Activated naive CD8-positive, alpha-beta T cell (primary cell): ENCODE results near the gene BBS9.

Experiments used
- H3K27ac Mint-ChIP-seq: one replicate; pipeline ENCODE4 v1.8.0; 2021; ENCODE audit warnings: mixed read lengths
- H3K27me3 Mint-ChIP-seq: one replicate; pipeline ENCODE4 v1.8.0; 2021; ENCODE audit warnings: mixed read lengths
- H3K36me3 Mint-ChIP-seq: one replicate; pipeline ENCODE4 v1.8.0; 2021; ENCODE audit warnings: mixed read lengths
- H3K4me1 Mint-ChIP-seq: one replicate; pipeline ENCODE4 v1.8.0; 2021; ENCODE audit warnings: low read depth, mixed read lengths
- H3K4me3 Mint-ChIP-seq: one replicate; pipeline ENCODE4 v1.8.0; 2021; ENCODE audit warnings: mild to moderate bottlenecking, mixed read lengths
- H3K9me3 Mint-ChIP-seq: one replicate; pipeline ENCODE4 v1.8.0; 2021; ENCODE audit warnings: low read depth, mixed read lengths

Gene BBS9

DNA sequence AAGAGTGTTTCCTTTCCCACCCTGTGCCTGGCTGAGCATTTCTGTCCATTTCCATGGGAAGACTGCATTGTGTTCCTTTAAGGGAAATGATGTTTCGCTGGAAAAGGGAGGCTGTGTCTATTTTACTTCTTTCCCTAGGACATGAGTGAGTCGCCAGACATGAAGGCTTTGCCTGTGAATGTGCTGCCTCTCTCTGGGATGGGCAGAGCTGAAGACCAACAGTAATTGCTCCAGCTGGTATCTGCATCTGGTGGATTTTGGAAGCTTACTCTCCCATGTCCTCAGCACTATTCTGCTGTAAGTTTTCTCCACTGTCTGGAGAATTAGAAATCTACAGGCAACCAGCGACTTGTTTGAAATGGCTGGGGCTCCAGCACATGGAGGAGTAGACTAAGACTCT lies 511.4 kb downstream of the BBS9 start:
- Mint-ChIP-seq H3K27ac (no peak overlapping the region), H3K9me3 (no peaks in the 10 kb centered on the region)

DNA sequence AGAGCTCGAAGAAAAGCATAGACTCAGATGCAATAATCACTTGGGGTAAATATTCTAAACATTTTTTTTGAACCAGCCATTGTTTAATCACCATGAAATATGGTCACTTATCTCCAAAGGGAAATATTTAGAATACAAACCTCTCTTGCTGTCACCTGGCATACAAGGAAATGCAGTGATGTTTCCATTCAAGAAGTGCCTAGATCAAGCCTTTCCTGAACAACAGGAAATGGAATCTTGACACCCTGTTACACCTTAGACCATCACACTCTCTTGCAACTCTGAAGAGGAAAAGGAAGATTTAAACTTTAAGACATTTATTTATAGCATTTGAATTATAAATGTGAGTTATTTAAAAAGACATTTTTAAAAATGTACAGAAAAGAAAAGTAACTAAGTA lies 512.9 kb downstream of the BBS9 start:
- no peaks in the 10 kb centered on the region for H3K9me3 Mint-ChIP-seq
- H3K4me1 Mint-ChIP-seq = no peaks in the 10 kb centered on the region
- no peak overlapping the region for H3K4me3 Mint-ChIP-seq
- no peak overlapping the region for H3K27ac Mint-ChIP-seq
- peaks cover 11% of the 10 kb centered on the region for H3K36me3 Mint-ChIP-seq
- no peaks in the 10 kb centered on the region for H3K27me3 Mint-ChIP-seq

More for the DNA sequence above, 511.4 kb downstream of the BBS9 start:
- Mint-ChIP-seq H3K27me3 (no peaks in the 10 kb centered on the region), H3K4me1 (no peaks in the 10 kb centered on the region), H3K4me3 (no peak overlapping the region), H3K36me3 (peaks cover 9% of the 10 kb centered on the region)

DNA sequence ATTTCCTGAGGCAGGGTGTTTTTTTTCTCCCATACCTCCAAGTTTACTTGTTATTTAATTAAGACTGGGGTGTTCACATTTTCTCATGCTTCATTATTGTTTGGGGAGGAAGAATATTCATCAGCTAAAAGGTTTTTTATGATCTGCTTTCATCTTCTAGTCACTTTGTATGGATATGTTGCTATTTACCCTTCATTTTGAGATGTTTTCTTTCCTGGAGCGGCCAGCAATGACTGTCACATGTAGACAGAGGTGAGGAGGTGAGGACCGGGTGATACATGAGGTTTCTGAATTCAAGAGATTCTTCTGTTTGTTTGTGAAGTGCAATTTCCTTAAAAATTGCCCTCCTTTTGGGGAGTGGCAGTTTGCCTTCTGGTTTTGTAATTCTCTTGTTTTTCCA lies 514.2 kb downstream of the BBS9 start:
- Mint-ChIP-seq H3K27me3 (no peaks in the 10 kb centered on the region), H3K4me1 (no peaks in the 10 kb centered on the region), H3K27ac (no peak overlapping the region), H3K4me3 (no peak overlapping the region), H3K9me3 (no peaks in the 10 kb centered on the region), H3K36me3 (peaks cover 18% of the 10 kb centered on the region)

DNA sequence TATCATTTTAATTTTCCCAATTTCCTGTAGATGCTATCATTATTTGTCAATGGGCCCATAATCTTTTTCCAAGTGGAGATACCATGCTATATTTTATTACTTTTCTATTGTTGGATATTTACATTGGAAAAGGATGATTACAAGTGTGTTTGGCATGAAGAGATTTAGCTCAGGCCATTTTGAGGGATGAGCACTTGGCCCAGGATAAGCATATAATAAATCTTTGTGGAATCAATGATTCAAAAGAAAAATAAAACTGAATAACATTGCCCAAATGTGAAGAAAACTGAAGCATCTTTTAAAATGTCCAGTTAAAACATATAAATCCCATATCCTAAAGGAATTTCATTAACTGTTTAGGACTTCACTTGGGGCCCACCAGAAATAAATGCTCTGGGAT lies 515.1 kb downstream of the BBS9 start:
- H3K9me3 Mint-ChIP-seq = no peaks in the 10 kb centered on the region
- H3K27me3 Mint-ChIP-seq = no peaks in the 10 kb centered on the region
- H3K4me3 Mint-ChIP-seq = no peak overlapping the region
- H3K4me1 Mint-ChIP-seq = no peaks in the 10 kb centered on the region
- no peak overlapping the region for H3K27ac Mint-ChIP-seq
- H3K36me3 Mint-ChIP-seq = peaks cover 17% of the 10 kb centered on the region

DNA sequence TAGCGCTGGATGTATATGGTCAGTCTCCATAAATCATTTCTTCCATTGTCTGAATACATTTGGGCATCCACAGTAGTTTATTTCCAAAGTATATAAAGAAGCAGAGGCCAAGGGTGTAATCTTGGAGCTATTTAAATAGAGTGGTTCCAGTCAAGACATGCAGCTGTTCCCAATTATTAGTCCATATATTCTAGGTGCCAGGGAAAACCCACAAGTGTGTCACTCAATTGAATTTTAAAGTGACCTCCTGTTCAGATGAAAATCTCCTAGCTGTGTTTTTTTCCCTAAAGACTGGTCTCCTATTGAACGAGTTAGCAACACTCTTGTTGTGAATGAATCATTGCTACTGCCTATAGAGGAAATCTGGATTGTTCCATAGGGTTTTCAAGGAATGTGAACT lies 515.7 kb downstream of the BBS9 start:
- Mint-ChIP-seq H3K4me1 (no peaks in the 10 kb centered on the region), H3K4me3 (no peak overlapping the region), H3K9me3 (no peaks in the 10 kb centered on the region)

DNA sequence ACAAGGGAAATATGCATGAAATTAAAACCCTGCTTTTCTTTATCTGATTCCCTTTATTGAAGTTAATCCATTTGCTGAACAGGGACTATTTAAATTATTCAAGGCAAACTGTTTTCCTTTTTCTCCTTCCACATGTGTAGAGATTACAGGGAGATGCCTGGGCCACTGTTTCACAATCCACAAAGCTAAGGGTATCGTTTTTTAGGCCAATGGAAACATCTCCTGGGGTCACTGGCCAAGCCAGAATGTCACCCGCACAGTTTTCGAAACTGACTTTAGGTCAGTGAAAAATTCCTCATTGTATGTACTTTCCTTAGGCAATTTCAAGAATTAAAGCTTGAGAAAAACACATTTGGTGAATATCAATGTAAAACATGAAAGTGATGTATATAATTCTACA lies 516.8 kb downstream of the BBS9 start:
- H3K4me1 Mint-ChIP-seq = no peaks in the 10 kb centered on the region
- peaks cover 21% of the 10 kb centered on the region for H3K36me3 Mint-ChIP-seq
- no peak overlapping the region for H3K27ac Mint-ChIP-seq
- no peaks in the 10 kb centered on the region for H3K27me3 Mint-ChIP-seq
- H3K4me3 Mint-ChIP-seq = no peak overlapping the region
- no peaks in the 10 kb centered on the region for H3K9me3 Mint-ChIP-seq

More for the DNA sequence above, 515.7 kb downstream of the BBS9 start:
- H3K36me3 Mint-ChIP-seq = peaks cover 22% of the 10 kb centered on the region
- no peaks in the 10 kb centered on the region for H3K27me3 Mint-ChIP-seq
- H3K27ac Mint-ChIP-seq = no peak overlapping the region

DNA sequence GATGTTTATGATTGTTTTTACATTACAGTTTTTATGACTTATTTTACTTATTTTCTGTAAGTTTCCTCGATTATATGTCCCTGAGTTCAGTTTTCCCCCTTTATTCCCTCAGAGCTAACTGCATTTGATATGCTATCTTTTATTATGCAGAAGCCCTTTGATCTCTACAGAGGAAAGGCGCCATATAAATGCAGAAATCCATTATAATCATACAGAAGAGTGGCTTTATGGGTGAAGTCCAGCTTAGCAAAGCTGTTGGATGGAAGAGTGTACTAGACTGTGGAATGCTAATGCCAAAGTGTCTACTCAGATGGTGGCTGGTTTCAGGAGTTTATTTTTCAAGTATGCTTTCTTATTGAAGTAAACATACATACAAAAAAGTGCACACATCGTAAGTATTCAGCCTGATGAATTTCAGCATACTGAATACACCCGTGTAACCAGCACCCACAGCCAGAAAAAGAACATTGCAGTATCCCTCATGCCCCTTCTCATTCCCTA lies 517.6 kb downstream of the BBS9 start:
- Mint-ChIP-seq H3K27ac (no peak overlapping the region), H3K36me3 (peaks cover 22% of the 10 kb centered on the region), H3K4me3 (no peak overlapping the region), H3K4me1 (no peaks in the 10 kb centered on the region), H3K9me3 (no peaks in the 10 kb centered on the region), H3K27me3 (no peaks in the 10 kb centered on the region)

DNA sequence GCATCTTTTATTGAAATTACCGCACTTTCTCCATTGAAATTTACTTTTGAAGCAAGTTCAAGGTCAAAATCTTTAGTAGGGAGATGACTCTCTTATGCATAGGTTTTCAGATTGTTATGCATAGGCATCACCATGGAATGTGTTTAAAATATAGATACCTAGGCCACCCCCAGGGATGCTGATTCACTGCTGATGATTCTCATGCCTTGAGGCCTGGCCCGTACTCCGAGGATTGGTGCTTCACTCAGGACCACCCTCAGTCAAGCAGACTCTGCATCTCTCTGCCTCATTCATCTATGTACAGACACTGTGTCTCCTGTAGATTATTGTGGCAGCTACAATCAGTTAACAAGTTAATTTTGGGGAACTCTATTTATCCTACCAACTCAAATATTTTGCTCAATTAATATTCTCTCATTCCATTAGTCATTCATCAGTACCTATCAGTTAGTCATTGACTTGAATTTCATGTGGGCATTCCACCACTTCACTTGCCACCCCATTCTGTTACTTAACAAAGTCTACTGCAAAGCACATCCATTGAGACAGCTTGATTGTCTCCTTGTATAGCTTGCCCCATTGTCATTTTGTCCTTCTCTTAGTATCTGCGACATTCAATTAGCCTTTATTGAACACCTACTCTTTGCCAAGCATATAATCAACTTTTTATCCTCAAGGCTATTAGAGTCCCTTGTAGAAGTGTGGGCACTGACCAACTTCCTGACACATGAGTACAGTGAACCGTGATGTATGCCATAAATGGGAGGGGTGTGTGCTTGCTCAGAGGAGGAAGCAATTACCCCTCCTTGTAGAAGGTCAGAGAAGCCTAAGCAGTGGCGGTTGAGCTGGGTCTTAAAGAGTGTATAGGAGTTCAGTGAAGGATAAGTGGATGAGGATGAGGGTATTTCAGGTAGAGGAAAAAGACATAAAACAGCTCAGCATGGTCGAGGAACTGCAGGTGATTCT lies 520.4 kb downstream of the BBS9 start:
- H3K36me3 Mint-ChIP-seq = peaks cover 20% of the 10 kb centered on the region
- no peak overlapping the region for H3K4me3 Mint-ChIP-seq
- H3K27me3 Mint-ChIP-seq = no peaks in the 10 kb centered on the region
- no peak overlapping the region for H3K27ac Mint-ChIP-seq
- H3K9me3 Mint-ChIP-seq = no peaks in the 10 kb centered on the region
- H3K4me1 Mint-ChIP-seq = no peaks in the 10 kb centered on the region

DNA sequence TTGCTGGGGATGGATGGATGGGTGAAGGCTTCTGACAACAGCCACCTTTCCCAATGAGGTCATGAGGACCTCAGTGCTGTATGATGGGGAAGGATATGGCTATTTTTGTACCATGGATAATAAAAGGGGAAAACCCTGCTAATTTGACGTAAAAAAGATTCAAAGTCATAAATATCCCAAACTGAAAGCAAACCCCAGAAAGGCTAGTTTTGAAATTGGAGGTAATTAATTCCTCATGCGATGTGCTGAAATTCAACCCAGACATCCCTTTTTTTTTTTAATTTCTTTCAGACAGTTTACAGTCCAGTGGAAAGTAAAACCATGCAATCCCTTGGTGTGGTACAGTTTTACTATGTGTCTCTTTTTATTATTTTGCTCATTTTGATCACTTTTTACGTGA lies 521.5 kb downstream of the BBS9 start:
- Mint-ChIP-seq H3K27ac (no peak overlapping the region), H3K27me3 (no peaks in the 10 kb centered on the region), H3K4me1 (no peaks in the 10 kb centered on the region), H3K4me3 (no peak overlapping the region), H3K36me3 (peaks cover 20% of the 10 kb centered on the region), H3K9me3 (no peaks in the 10 kb centered on the region)

DNA sequence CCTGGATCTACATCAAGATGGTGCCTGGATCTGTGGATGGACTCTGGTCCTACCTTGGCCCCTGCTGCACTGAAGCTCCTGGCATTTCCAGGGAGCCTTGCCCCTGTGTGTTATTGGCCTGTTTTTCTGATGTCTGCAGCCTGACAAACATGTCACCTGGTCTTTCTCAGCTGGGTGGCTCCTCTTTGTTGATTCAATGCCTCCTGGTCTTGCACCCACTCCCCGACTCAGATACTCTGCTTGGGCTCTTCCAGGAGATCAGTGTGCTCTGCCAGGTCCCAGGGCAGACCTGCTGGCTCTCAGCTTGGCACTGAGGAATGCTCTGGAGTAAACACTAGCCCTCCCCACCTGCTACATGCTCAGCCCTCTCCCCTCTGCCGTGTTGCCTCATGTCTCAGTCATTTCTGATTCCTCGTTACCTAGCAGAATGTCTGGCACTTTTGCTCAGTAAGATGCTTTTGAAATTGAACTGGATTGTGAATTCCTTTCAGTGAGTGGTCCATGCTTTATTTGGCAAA lies 522.7 kb downstream of the BBS9 start:
- Mint-ChIP-seq H3K36me3 (peaks cover 20% of the 10 kb centered on the region), H3K9me3 (no peaks in the 10 kb centered on the region), H3K4me3 (no peak overlapping the region), H3K4me1 (no peaks in the 10 kb centered on the region), H3K27me3 (no peaks in the 10 kb centered on the region), H3K27ac (no peak overlapping the region)

DNA sequence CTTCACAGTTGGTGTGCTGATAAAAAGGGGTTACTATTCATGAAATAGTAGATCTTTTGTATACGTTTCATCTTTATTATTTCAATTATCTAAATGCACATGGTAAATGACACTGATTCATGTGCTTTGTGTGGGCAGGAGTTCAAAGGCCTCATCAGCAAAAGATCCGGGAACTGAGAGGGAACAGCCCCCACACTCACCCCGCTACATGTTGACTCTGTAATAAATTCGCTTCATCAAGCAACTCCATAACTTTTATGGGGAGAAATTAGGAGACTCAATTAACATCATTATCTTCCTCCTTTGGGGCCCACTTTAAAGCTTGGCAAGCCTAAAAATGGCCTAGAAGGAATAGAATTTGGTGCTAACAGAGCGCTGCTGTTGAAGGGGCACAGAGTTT lies 525.3 kb downstream of the BBS9 start:
- Mint-ChIP-seq H3K36me3 (peaks cover 12% of the 10 kb centered on the region), H3K4me3 (no peak overlapping the region), H3K27ac (no peak overlapping the region), H3K4me1 (no peaks in the 10 kb centered on the region), H3K27me3 (no peaks in the 10 kb centered on the region), H3K9me3 (no peaks in the 10 kb centered on the region)
